Gastrocnemius medialis (tissue), 4 donors: ENCODE data around the gene ADGRG1. TPM values are rescaled to one million over a fixed set of nuclear protein-coding genes. Genes with fewer than 3 reads are reported as not detected.

ENCODE experiments used
- ATAC-seq, 2 donors: fragments of 150-250 bp; one replicate each; pipeline ENCODE4 v1.9.1; 2016
- DNase-seq, 2 donors: peaks; one replicate each; pipeline ENCODE4 v3.0.0-alpha.2; 2019
- H3K27ac ChIP-seq, 4 donors: fragments of 200-600 bp; sonication (generic); 1 replicate in 1 of 4; 2 replicates in 3 of 4; pipeline ENCODE4 v1.5.1; 2016 to 2018; ENCODE audit warnings: mild to moderate bottlenecking in 2 of 4, moderate library complexity in 1 of 4
- H3K27me3 ChIP-seq, 3 donors: fragments of 200-600 bp; sonication (generic) in 2 of 3; 1 replicate in 1 of 3; 2 replicates in 2 of 3; pipeline versions ENCODE4 v1.5.1 to v1.6.0; 2016 to 2019; ENCODE audit warnings: mild to moderate bottlenecking in 1 of 3, moderate library complexity in 1 of 3
- H3K36me3 ChIP-seq, 2 donors: fragments of 200-600 bp; sonication (generic) in 1 of 2; one replicate each; pipeline ENCODE4 v1.5.1; 2017 to 2018
- H3K4me1 ChIP-seq, 2 donors: fragments of 200-600 bp; sonication (generic) in 1 of 2; one replicate each; pipeline ENCODE4 v1.5.1; 2016 to 2017; ENCODE audit warnings: mild to moderate bottlenecking in 2 of 2
- H3K4me3 ChIP-seq, 4 donors: fragments of 200-600 bp; sonication (generic) in 3 of 4; 1 replicate in 1 of 4; 2 replicates in 3 of 4; pipeline ENCODE4 v1.5.1; 2016 to 2019; ENCODE audit warnings: mild to moderate bottlenecking in 2 of 4
- H3K9me3 ChIP-seq, 3 donors: fragments of 200-600 bp; sonication (generic) in 2 of 3; 1 replicate in 1 of 3; 2 replicates in 2 of 3; pipeline ENCODE4 v1.5.1; 2016 to 2019
- POLR2A ChIP-seq, 2 donors: fragments of 450-650 bp; IDR thresholded peaks; one replicate each; pipeline ENCODE4 v1.6.1; 2017; ENCODE audit warnings: antibody characterized with exemption in 2 of 2, mild to moderate bottlenecking in 2 of 2, moderate library complexity in 2 of 2
- in situ Hi-C, 4 donors: fragments of 200-750 bp; cut with MboI; loops; one replicate each; pipeline versions ENCODE4 v1.15.0 to v1.8.0; 2017; ENCODE audit warnings: low sequenced_read_pairs in 4 of 4
- intact Hi-C: fragments of 100-400 bp; cut with DNase I; formaldehyde crosslinking; loops from one replicate; pipeline ENCODE4 v1.15.1; 2023; ENCODE audit warnings: low total_unique reads
- total RNA-seq, 4 donors: library from RNA; depleted of rRNA; stranded (reverse); fragments of >200 nt; gene quantifications; one replicate each; pipeline versions ENCODE4 v1.1.0 to v1.2.3, GENCODE V29; 2016
- TF ChIP-seq, protein P1 (sequence below), 5 experiments: fragments of 450-650 bp in 3 of 5; fragments of 200-600 bp in 2 of 5; sonication (generic) in 2 of 5; IDR thresholded peaks in 4 of 5; conservative IDR thresholded peaks in 1 of 5; 1 replicate in 4 of 5; 2 replicates in 1 of 5; pipeline ENCODE4 v1.5.1; 2016 to 2019; ENCODE audit warnings: antibody characterized with exemption in 5 of 5, mild to moderate bottlenecking in 3 of 5, moderate library complexity in 3 of 5

Gene ADGRG1
- total RNA-seq, 4 donors from 2014 or later: 9.8 to 14.6 (median 13.3) TPM

DNA sequence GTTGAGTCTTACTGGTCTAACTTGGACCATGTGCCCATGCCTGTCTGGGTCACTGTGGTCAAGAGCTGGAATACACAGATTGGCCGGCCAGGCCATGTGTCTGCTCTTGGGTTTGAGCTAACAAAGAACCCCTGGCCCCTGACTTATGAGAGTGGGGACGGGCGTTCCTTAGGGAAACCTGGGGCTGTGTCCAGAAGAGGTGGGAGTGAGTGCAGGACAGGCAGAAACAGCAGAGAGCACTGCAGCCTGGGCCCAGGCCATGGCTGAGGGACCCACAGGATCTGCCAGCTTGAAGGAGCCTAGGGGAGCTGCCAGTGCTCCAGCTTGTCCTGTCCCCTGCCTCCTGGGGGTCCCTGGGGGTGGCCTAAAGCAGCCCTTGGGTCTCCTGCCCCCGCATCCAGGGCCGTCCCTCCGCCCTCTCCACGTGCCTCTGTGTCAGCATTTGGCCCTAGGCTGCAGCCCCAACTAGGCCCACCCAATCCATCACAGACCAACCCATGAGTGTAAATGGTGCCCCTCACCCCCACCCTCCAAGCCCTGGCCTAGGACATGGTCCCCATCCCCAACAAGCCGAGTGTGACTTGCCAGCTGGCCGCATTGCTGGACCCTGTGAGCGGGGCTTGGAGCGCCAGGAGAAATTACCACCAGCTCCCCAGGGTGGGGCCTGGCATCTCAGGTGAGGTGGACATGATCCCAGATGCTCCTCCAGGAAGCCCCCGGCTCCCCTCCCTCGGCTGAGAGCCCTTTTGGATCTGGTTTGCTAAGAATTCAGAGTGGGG lies 53.7 kb downstream of the ADGRG1 start:
- in situ Hi-C loops: no loop called here

GRCh38 chr16:57682809-57683635 lies 54.6 kb downstream of the ADGRG1 start:
- ATAC-seq: no peak
- Histone ChIP-seq H3K27me3 (no peaks in the 10 kb centered on the region), H3K36me3 (no peaks in the 10 kb centered on the region), H3K27ac (no peak overlapping the region), H3K9me3 (no peaks in the 10 kb centered on the region), H3K4me3 (no peak overlapping the region), H3K4me1 (no peaks in the 10 kb centered on the region)
- intact Hi-C loops: no loop called here
- in situ Hi-C loops: no loop called here
- TF ChIP-seq POLR2A (IDR thresholded peaks at IDR 0.05): no peak
- TF ChIP-seq, protein P1, sequence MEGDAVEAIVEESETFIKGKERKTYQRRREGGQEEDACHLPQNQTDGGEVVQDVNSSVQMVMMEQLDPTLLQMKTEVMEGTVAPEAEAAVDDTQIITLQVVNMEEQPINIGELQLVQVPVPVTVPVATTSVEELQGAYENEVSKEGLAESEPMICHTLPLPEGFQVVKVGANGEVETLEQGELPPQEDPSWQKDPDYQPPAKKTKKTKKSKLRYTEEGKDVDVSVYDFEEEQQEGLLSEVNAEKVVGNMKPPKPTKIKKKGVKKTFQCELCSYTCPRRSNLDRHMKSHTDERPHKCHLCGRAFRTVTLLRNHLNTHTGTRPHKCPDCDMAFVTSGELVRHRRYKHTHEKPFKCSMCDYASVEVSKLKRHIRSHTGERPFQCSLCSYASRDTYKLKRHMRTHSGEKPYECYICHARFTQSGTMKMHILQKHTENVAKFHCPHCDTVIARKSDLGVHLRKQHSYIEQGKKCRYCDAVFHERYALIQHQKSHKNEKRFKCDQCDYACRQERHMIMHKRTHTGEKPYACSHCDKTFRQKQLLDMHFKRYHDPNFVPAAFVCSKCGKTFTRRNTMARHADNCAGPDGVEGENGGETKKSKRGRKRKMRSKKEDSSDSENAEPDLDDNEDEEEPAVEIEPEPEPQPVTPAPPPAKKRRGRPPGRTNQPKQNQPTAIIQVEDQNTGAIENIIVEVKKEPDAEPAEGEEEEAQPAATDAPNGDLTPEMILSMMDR (IDR thresholded peaks at IDR 0.05 in 4 of 5, conservative IDR thresholded peaks at IDR 0.05 in 1 of 5): no peak
- DNase-seq: no peak

More for the DNA sequence above, 53.7 kb downstream of the ADGRG1 start:
- TF ChIP-seq POLR2A (IDR thresholded peaks at IDR 0.05): no peak
- TF ChIP-seq, protein P1 (IDR thresholded peaks at IDR 0.05 in 4 of 5, conservative IDR thresholded peaks at IDR 0.05 in 1 of 5): no peak
- Histone ChIP-seq H3K4me1 (no peaks in the 10 kb centered on the region), H3K4me3 (no peak overlapping the region), H3K27ac (no peak overlapping the region), H3K27me3 (no peaks in the 10 kb centered on the region), H3K9me3 (no peaks in the 10 kb centered on the region), H3K36me3 (no peaks in the 10 kb centered on the region)
- intact Hi-C loops: no loop called here
- ATAC-seq (no peak), DNase-seq (no peak)

DNA sequence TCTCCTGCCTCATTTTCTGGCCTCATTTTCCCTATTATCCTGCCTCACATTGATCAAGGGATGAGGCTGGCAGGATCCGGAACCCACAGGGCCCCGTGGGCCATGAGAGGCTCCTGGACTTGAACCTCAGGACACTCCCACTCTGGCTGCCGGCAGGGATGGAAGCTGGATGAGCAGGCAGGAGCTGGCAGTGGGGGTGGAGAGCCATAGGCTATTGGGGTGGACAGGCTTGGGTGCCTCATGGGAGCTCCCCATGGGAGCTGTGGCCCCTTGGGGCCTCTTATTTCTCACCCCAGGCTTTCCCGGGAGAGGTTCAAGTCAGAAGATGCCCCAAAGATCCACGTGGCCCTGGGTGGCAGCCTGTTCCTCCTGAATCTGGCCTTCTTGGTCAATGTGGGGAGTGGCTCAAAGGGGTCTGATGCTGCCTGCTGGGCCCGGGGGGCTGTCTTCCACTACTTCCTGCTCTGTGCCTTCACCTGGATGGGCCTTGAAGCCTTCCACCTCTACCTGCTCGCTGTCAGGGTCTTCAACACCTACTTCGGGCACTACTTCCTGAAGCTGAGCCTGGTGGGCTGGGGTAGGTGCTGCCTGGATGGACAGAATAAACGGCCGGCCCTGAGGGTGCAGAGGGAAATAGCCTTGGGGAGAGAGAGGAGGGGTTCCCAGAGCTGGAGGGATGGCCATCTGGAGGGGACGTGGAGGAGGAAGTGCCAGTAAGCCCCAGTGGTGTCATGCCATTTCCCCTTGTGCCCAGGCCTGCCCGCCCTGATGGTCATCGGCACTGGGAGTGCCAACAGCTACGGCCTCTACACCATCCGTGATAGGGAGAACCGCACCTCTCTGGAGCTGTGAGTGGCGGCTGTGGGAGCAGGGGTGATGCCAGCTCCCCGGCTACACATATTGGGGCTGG lies 55.5 kb downstream of the ADGRG1 start:
- no peaks in the 10 kb centered on the region for H3K9me3 ChIP-seq
- no peak overlapping the region for H3K4me3 ChIP-seq
- intact Hi-C loops: no loop called here
- TF ChIP-seq, protein P1 (IDR thresholded peaks at IDR 0.05 in 4 of 5, conservative IDR thresholded peaks at IDR 0.05 in 1 of 5): no peak
- TF ChIP-seq POLR2A (IDR thresholded peaks at IDR 0.05): no peak
- H3K4me1 ChIP-seq: no peaks in the 10 kb centered on the region
- ATAC-seq: no peak
- DNase-seq: no peak
- H3K27me3 ChIP-seq: no peaks in the 10 kb centered on the region
- no peaks in the 10 kb centered on the region for H3K36me3 ChIP-seq
- no peak overlapping the region for H3K27ac ChIP-seq
- in situ Hi-C loops: no loop called here

GRCh38 chr16:57684626-57685358 lies 56.4 kb downstream of the ADGRG1 start:
- no peaks in the 10 kb centered on the region for H3K9me3 ChIP-seq
- TF ChIP-seq, protein P1 (IDR thresholded peaks at IDR 0.05 in 4 of 5, conservative IDR thresholded peaks at IDR 0.05 in 1 of 5): no peak
- TF ChIP-seq POLR2A (IDR thresholded peaks at IDR 0.05): no peak
- ATAC-seq (no peak), DNase-seq (no peak)
- no peak overlapping the region for H3K4me3 ChIP-seq
- intact Hi-C loops: no loop called here
- in situ Hi-C loops: no loop called here
- no peaks in the 10 kb centered on the region for H3K36me3 ChIP-seq
- H3K4me1 ChIP-seq: no peaks in the 10 kb centered on the region
- H3K27ac ChIP-seq: no peak overlapping the region
- H3K27me3 ChIP-seq: no peaks in the 10 kb centered on the region
